GM18507 (cell line): ENCODE results near the gene ETFA.
A peak's percentile ranks its signal among the peaks of the same experiment; 100 is the strongest.

Source experiments
- DNase-seq: peaks from one replicate; pipeline ENCODE4 v3.0.0; 2011; ENCODE audit warnings: low read depth; ENCODE audit not compliant: insufficient read length; ENCODE audit errors: extremely low spot score
- FAIRE-seq: peaks from 2 replicates; lab custom pipeline; 2011; peaks lifted over from hg19 to GRCh38; lab: Jason Lieb, UNC

Gene ETFA

GRCh38 chr15:76201536-76202255, 109.6 kb downstream of the ETFA start:
- DNase-seq (no peak), FAIRE-seq (no peak)

GRCh38 chr15:76200641-76201105, 110.6 kb downstream of the ETFA start:
- FAIRE-seq (no peak), DNase-seq (no peak)

- DNase-seq (no peak), FAIRE-seq (no peak)
Measured at GRCh38 chr15:76200083-76200465, 111.2 kb downstream of the ETFA start.

- FAIRE-seq (no peak), DNase-seq (no peak)
Measured at GRCh38 chr15:76199106-76200082, 111.9 kb downstream of the ETFA start.

- no peak for DNase-seq
- no peak for FAIRE-seq
Measured at GRCh38 chr15:76198456-76199105, 112.7 kb downstream of the ETFA start.

- DNase-seq: no peak
- no peak for FAIRE-seq
Measured at GRCh38 chr15:76197703-76198455, 113.4 kb downstream of the ETFA start.

- no peak for FAIRE-seq
Measured at GRCh38 chr15:76196269-76197231, 114.7 kb downstream of the ETFA start.

GRCh38 chr15:76195506-76196268, 115.6 kb downstream of the ETFA start:
- DNase-seq: no peak
- FAIRE-seq: no peak

More at GRCh38 chr15:76196269-76197231, 114.7 kb downstream of the ETFA start:
- DNase-seq: no peak

GRCh38 chr15:76193934-76194333, 117.3 kb downstream of the ETFA start:
- DNase-seq: no peak
- FAIRE-seq: no peak

- FAIRE-seq: no peak
- no peak for DNase-seq
Measured at GRCh38 chr15:76192715-76193114, 118.6 kb downstream of the ETFA start.

GRCh38 chr15:76191539-76192244, 119.6 kb downstream of the ETFA start:
- no peak for FAIRE-seq
- DNase-seq: no peak

- FAIRE-seq (peak; percentile 87), DNase-seq (peak; percentile 87)
Measured at GRCh38 chr15:76190751-76191538, 120.3 kb downstream of the ETFA start.

GRCh38 chr15:76190070-76190564, 121.2 kb downstream of the ETFA start:
- FAIRE-seq: no peak
- no peak for DNase-seq

- DNase-seq: no peak
- FAIRE-seq: no peak
Measured at GRCh38 chr15:76189106-76189505, 122.2 kb downstream of the ETFA start.

- FAIRE-seq (no peak), DNase-seq (no peak)
Measured at GRCh38 chr15:76187163-76187562, 124.1 kb downstream of the ETFA start.

- DNase-seq (no peak), FAIRE-seq (peak; percentile 64)
Measured at GRCh38 chr15:76185716-76186115, 125.6 kb downstream of the ETFA start.
